DND-41 (cell line): ENCODE results near the gene ADCY1.

Source experiments
- CTCF ChIP-seq: IDR thresholded peaks from 2 replicates; pipeline ENCODE4 v1.5.1; 2012; ENCODE audit warnings: borderline replicate concordance, low read length, moderate library complexity, mild to moderate bottlenecking; ENCODE audit not compliant: poor library complexity, severe bottlenecking; ENCODE audit errors: extremely low read depth
- EZH2 ChIP-seq: IDR thresholded peaks from 3 replicates; pipeline ENCODE4 v1.6.1; 2012; ENCODE audit warnings: borderline replicate concordance, low read depth, mild to moderate bottlenecking, moderate library complexity, low read length, inconsistent platforms; ENCODE audit not compliant: severe bottlenecking

GRCh38 chr7:45591101-45591906 is 17.1 kb downstream of the ADCY1 start:
- TF ChIP-seq EZH2 (no peak), CTCF (no peak)
